Measurements from ENCODE around the gene CCL2.

Gene CCL2

DNA sequence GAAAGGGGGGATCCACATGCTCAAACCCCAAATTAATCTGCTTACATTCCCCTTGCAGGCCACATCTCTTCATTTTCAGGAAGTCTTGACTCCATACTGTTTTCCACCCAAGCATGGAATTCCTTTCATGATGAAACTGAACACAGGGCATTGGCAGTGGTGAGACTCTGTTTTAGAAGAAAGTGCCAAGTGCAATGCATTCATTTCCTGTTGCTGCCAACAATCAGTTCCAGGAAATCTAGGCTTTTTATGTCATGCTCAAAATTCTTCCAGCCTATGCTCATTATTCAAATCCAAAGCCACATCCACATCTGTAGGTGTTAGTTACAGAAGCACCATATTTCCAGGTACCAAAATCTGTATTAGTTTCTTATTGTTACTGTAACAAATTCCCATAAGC is 4.1 kb downstream of the CCL2 start:
- DNase-seq (ENCODE audit: low read depth), result peak; percentile 87
- no peak overlapping the region for H3K4me3 ChIP-seq (replicated peaks; ENCODE audit: low read depth, low read length)
- TF ChIP-seq, protein P1, sequence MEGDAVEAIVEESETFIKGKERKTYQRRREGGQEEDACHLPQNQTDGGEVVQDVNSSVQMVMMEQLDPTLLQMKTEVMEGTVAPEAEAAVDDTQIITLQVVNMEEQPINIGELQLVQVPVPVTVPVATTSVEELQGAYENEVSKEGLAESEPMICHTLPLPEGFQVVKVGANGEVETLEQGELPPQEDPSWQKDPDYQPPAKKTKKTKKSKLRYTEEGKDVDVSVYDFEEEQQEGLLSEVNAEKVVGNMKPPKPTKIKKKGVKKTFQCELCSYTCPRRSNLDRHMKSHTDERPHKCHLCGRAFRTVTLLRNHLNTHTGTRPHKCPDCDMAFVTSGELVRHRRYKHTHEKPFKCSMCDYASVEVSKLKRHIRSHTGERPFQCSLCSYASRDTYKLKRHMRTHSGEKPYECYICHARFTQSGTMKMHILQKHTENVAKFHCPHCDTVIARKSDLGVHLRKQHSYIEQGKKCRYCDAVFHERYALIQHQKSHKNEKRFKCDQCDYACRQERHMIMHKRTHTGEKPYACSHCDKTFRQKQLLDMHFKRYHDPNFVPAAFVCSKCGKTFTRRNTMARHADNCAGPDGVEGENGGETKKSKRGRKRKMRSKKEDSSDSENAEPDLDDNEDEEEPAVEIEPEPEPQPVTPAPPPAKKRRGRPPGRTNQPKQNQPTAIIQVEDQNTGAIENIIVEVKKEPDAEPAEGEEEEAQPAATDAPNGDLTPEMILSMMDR (IDR thresholded peaks at IDR 0.05; ENCODE audit: low read length, missing control alignments), result no peak

- no peak overlapping the region for H3K4me3 ChIP-seq (replicated peaks; ENCODE audit: low read depth, low read length)
- no peak for DNase-seq (ENCODE audit: low read depth)
- TF ChIP-seq, protein P1 (IDR thresholded peaks at IDR 0.05; ENCODE audit: low read length, missing control alignments), result no peak
These were observed 5.8 kb downstream of the CCL2 start for GRCh38 chr17:34260861-34261260.

DNA sequence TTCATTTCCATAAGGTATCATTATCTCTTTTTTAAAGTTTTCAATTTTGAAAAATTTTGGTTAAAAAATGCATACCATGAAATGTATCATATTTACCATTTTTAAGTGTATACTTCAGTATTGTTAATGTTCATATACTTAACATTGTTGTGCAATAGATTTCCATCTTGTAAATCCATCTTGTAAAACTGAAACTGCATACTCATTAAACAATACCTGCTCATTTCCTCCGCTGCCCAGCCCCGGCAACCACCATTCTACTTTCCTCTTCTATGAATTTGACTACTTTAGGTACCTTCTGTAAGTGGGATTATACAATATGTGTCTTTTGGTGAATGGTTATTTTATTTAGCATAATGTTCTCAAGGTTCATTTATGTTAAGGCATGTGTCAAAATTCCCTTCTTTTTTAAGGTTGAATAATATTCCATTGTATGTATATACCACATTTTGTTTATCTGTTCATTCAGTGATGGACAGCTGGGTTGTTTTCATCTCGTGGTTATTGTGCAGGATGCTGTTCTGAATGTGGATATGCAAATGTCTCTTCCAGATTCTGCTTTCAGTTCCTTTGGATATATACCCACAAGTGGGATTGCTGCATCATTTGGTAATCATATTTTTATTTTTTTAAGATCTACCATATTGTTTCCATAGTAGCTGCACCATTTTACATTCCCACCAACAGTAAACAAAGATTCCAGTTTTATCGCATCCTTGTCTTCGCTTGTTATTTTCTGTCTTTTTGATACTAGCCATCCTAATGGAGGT is 6.7 kb downstream of the CCL2 start:
- TF ChIP-seq, protein P1 (IDR thresholded peaks at IDR 0.05; ENCODE audit: low read length, missing control alignments), result no peak
- no peak overlapping the region for H3K4me3 ChIP-seq (replicated peaks; ENCODE audit: low read depth, low read length)
- DNase-seq (ENCODE audit: low read depth), result no peak

GRCh38 chr17:34265711-34266110 is 10.6 kb downstream of the CCL2 start:
- DNase-seq (ENCODE audit: low read depth), result no peak
- H3K4me3 ChIP-seq (replicated peaks; ENCODE audit: low read depth, low read length), result no peak overlapping the region
- TF ChIP-seq, protein P1 (IDR thresholded peaks at IDR 0.05; ENCODE audit: low read length, missing control alignments), result no peak

GRCh38 chr17:34269969-34270368 is 14.9 kb downstream of the CCL2 start, which contains the start of gene CCL7:
Gene CCL7 (plus strand): TSS chr17:34270221. CDS start chr17:34270291, 70 bp downstream.
- peak; percentile 75 for DNase-seq (ENCODE audit: low read depth)
- no peak within 1 kb of the TSS for H3K4me3 ChIP-seq (replicated peaks; ENCODE audit: low read depth, low read length)
- TF ChIP-seq, protein P1 (IDR thresholded peaks at IDR 0.05; ENCODE audit: low read length, missing control alignments), result no peak

DNA sequence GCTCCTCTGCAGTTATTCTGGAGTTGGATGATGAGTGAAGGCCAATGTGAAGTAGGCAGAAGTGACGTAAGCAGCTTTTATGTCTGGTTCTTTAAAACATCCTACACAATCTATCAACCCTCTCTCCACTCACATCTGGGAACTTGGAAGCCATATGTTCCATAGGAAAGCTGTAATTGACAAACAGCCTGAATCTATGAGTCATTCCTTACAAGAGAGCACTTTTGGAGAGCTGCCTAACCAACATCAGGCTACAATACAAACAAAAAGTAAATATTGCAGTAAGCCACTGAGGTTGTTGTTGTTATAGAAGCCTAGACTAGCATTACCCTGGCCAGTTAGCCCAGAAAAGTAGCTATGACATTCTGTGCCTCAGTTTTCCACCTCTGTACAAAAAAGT is 20.8 kb downstream of the CCL2 start:
- no peak overlapping the region for H3K4me3 ChIP-seq (replicated peaks; ENCODE audit: low read depth, low read length)
- peak; percentile 97 for DNase-seq (ENCODE audit: low read depth)
- TF ChIP-seq, protein P1 (IDR thresholded peaks at IDR 0.05; ENCODE audit: low read length, missing control alignments), result no peak

GRCh38 chr17:34276826-34277225 is 21.7 kb downstream of the CCL2 start:
- DNase-seq (ENCODE audit: low read depth), result peak; percentile 64
- TF ChIP-seq, protein P1 (IDR thresholded peaks at IDR 0.05; ENCODE audit: low read length, missing control alignments), result no peak
- no peak overlapping the region for H3K4me3 ChIP-seq (replicated peaks; ENCODE audit: low read depth, low read length)

All from fibroblast of pulmonary artery (primary cell).